A673 (cell line): Measurements from ENCODE around the gene RASGEF1C.

Experiments used
- CTCF ChIP-seq: fragments of 300-800, 200-600 bp; sonication (generic); conservative IDR thresholded peaks from 2 replicates; pipeline ENCODE4 v1.5.1; 2017; ENCODE audit warnings: low read depth, mild to moderate bottlenecking, antibody characterized with exemption, low read length, moderate library complexity, mixed read lengths
- EZH2 ChIP-seq: fragments of 200-600 bp; sonication (generic); IDR thresholded peaks from 2 replicates; pipeline ENCODE4 v1.6.1; 2017; ENCODE audit warnings: borderline replicate concordance, low read depth, mild to moderate bottlenecking, mixed read lengths, antibody characterized with exemption, low read length; ENCODE audit not compliant: poor library complexity, severe bottlenecking

GRCh38 chr5:180174587-180174972, 34.4 kb downstream of the RASGEF1C start:
- TF ChIP-seq CTCF (no peak), EZH2 (no peak)
